GM20000 (cell line): ENCODE data around the gene HDAC2.
"Not testable (repeated sequence)": the region's sequence is repeated elsewhere in the genome, so short reads cannot be mapped to it uniquely, and the experiment has no call there.

Experiments used
- DNase-seq: peaks from one replicate; pipeline ENCODE4 v3.0.0; 2012; ENCODE audit warnings: low spot score
- TF ChIP-seq, protein P1 (sequence below): IDR thresholded peaks from 2 replicates; pipeline ENCODE4 v1.5.1; 2012; ENCODE audit warnings: mild to moderate bottlenecking, control low read depth; ENCODE audit errors: extremely low read depth, missing control alignments

HDAC2 gene

GRCh38 chr6:113949499-113949898 lies 21.4 kb downstream of the HDAC2 start:
- DNase-seq: no peak
- TF ChIP-seq, protein P1, sequence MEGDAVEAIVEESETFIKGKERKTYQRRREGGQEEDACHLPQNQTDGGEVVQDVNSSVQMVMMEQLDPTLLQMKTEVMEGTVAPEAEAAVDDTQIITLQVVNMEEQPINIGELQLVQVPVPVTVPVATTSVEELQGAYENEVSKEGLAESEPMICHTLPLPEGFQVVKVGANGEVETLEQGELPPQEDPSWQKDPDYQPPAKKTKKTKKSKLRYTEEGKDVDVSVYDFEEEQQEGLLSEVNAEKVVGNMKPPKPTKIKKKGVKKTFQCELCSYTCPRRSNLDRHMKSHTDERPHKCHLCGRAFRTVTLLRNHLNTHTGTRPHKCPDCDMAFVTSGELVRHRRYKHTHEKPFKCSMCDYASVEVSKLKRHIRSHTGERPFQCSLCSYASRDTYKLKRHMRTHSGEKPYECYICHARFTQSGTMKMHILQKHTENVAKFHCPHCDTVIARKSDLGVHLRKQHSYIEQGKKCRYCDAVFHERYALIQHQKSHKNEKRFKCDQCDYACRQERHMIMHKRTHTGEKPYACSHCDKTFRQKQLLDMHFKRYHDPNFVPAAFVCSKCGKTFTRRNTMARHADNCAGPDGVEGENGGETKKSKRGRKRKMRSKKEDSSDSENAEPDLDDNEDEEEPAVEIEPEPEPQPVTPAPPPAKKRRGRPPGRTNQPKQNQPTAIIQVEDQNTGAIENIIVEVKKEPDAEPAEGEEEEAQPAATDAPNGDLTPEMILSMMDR: no peak

GRCh38 chr6:113944701-113945100 lies 26.2 kb downstream of the HDAC2 start:
- TF ChIP-seq, protein P1: no peak
- no peak for DNase-seq

- no peak for DNase-seq
- TF ChIP-seq, protein P1: no peak
These were observed 31.1 kb downstream of the HDAC2 start for GRCh38 chr6:113939825-113940224.

- DNase-seq: peak; percentile 57
- TF ChIP-seq, protein P1: peak; percentile 52
These were observed 34.6 kb downstream of the HDAC2 start for GRCh38 chr6:113936093-113936934.

- TF ChIP-seq, protein P1: no peak
These were observed 36.8 kb downstream of the HDAC2 start for GRCh38 chr6:113934101-113934500.

GRCh38 chr6:113931907-113932306 lies 39.0 kb downstream of the HDAC2 start:
- DNase-seq: not testable (repeated sequence)

More at GRCh38 chr6:113934101-113934500, 36.8 kb downstream of the HDAC2 start:
- no peak for DNase-seq

GRCh38 chr6:113930183-113930582 lies 40.8 kb downstream of the HDAC2 start:
- TF ChIP-seq, protein P1: no peak
- DNase-seq: no peak

DNA sequence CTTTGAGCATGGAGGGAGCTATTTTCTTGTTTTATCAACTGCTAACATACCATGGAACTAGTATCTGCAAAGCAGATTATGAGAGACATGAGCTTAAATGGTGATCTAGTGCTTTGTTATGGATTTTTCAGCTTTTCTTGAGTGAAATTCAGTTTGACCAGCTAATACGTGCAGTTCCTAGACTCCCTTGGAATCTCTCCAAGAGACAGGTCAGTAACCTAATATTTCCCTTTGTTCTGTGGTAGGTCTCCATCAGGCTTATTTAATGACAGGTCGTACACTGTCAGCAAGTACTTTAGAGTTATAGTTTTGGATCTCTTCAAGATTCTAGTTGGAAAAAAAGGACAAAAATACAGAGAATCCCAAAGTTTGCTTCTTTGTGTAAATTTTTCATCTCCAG lies 43.9 kb downstream of the HDAC2 start:
- no peak for DNase-seq
- TF ChIP-seq, protein P1: no peak
